ENCODE results near the gene SCCPDH. TPM values are rescaled to one million over a fixed set of nuclear protein-coding genes. Genes with fewer than 3 reads are reported as not detected.

The SCCPDH gene
- total and polyA plus RNA-seq, 4 donors: 52.1 to 84.3 (median 78.5) TPM

GRCh38 chr1:246789454-246790339, 65.5 kb downstream of the SCCPDH start:
- Histone ChIP-seq H3K27ac (ENCODE audit: low read depth in 1 of 2, low read length in 2 of 2) (no peak overlapping the region), H3K27me3 (ENCODE audit: control insufficient read depth in 4 of 4, insufficient read depth in 4 of 4, low read length in 3 of 4) (no peaks in the 10 kb centered on the region), H3K36me3 (ENCODE audit: control insufficient read depth in 4 of 4, insufficient read depth in 3 of 4, low read depth in 1 of 4, low read length in 3 of 4) (no peaks in the 10 kb centered on the region), H3K4me3 (ENCODE audit: low read depth in 1 of 3, low read length in 3 of 3) (no peak overlapping the region), H3K4me1 (ENCODE audit: control insufficient read depth in 4 of 4, insufficient read depth in 4 of 4, low read length in 3 of 4) (peaks cover 0 to 11% (median 7%) of the 10 kb centered on the region in 4 donors), H3K9ac (ENCODE audit: low read depth in 1 of 2, low read length in 2 of 2) (no peak overlapping the region), H3K9me3 (ENCODE audit: control insufficient read depth in 4 of 4, low read length in 3 of 4) (no peaks in the 10 kb centered on the region)
- TF ChIP-seq YY1 (IDR thresholded peaks at IDR 0.05): no peak
- no peak for TF ChIP-seq FOXA1 (IDR thresholded peaks at IDR 0.05)
- TF ChIP-seq JUND (IDR thresholded peaks at IDR 0.05): no peak
- no peak for TF ChIP-seq HNF4G (IDR thresholded peaks at IDR 0.05)
- no peak for TF ChIP-seq HNF4A (conservative IDR thresholded peaks at IDR 0.05)
- TF ChIP-seq RXRA (IDR thresholded peaks at IDR 0.05): no peak
- TF ChIP-seq EGR1 (IDR thresholded peaks at IDR 0.05; ENCODE audit: low read depth in 2 of 2): no peak
- no peak for TF ChIP-seq FOXA2 (IDR thresholded peaks at IDR 0.05)
- TF ChIP-seq, protein P1, sequence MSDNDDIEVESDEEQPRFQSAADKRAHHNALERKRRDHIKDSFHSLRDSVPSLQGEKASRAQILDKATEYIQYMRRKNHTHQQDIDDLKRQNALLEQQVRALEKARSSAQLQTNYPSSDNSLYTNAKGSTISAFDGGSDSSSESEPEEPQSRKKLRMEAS (IDR thresholded peaks at IDR 0.05): no peak
- no peak for TF ChIP-seq ZBTB33 (IDR thresholded peaks at IDR 0.05)
- no peak for TF ChIP-seq TAF1 (conservative IDR thresholded peaks at IDR 0.05)
- TF ChIP-seq SP1 (IDR thresholded peaks at IDR 0.05): no peak
- no peak for DNase-seq (ENCODE audit: low spot score)
- 89% methylated on average over 25 of the region's 25 CpGs for WGBS

DNA sequence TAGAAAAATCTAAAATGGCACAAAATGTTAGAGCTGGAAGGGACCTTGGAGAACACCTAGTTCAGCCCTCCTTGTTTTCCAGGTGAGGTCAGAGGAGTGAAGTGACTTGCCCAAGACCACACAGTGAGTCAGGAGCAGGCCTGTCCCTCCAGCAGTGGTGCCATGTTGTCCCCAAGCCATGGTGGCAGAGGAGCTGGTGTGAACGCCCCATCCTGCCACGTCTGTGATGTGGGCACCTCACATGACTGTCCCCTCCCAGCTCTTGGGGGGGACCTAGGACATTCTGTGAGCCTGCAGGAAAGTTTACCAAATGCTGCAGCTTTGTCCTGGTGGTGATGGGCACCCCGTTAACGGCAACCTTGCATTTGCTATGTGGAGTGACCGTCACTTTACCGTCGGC, 66.2 kb downstream of the SCCPDH start:
- peaks cover 0 to 11% (median 7%) of the 10 kb centered on the region in 4 donors for H3K4me1 ChIP-seq (ENCODE audit: control insufficient read depth in 4 of 4, insufficient read depth in 4 of 4, low read length in 3 of 4)
- no peak overlapping the region for H3K4me3 ChIP-seq (ENCODE audit: low read depth in 1 of 3, low read length in 3 of 3)
- 96% methylated on average over 7 of the region's 7 CpGs for WGBS
- no peaks in the 10 kb centered on the region for H3K36me3 ChIP-seq (ENCODE audit: control insufficient read depth in 4 of 4, insufficient read depth in 3 of 4, low read depth in 1 of 4, low read length in 3 of 4)
- TF ChIP-seq, protein P2, sequence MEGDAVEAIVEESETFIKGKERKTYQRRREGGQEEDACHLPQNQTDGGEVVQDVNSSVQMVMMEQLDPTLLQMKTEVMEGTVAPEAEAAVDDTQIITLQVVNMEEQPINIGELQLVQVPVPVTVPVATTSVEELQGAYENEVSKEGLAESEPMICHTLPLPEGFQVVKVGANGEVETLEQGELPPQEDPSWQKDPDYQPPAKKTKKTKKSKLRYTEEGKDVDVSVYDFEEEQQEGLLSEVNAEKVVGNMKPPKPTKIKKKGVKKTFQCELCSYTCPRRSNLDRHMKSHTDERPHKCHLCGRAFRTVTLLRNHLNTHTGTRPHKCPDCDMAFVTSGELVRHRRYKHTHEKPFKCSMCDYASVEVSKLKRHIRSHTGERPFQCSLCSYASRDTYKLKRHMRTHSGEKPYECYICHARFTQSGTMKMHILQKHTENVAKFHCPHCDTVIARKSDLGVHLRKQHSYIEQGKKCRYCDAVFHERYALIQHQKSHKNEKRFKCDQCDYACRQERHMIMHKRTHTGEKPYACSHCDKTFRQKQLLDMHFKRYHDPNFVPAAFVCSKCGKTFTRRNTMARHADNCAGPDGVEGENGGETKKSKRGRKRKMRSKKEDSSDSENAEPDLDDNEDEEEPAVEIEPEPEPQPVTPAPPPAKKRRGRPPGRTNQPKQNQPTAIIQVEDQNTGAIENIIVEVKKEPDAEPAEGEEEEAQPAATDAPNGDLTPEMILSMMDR (IDR thresholded peaks at IDR 0.05; ENCODE audit: low read depth, low read length, missing input control): no peak
- TF ChIP-seq, protein P3, sequence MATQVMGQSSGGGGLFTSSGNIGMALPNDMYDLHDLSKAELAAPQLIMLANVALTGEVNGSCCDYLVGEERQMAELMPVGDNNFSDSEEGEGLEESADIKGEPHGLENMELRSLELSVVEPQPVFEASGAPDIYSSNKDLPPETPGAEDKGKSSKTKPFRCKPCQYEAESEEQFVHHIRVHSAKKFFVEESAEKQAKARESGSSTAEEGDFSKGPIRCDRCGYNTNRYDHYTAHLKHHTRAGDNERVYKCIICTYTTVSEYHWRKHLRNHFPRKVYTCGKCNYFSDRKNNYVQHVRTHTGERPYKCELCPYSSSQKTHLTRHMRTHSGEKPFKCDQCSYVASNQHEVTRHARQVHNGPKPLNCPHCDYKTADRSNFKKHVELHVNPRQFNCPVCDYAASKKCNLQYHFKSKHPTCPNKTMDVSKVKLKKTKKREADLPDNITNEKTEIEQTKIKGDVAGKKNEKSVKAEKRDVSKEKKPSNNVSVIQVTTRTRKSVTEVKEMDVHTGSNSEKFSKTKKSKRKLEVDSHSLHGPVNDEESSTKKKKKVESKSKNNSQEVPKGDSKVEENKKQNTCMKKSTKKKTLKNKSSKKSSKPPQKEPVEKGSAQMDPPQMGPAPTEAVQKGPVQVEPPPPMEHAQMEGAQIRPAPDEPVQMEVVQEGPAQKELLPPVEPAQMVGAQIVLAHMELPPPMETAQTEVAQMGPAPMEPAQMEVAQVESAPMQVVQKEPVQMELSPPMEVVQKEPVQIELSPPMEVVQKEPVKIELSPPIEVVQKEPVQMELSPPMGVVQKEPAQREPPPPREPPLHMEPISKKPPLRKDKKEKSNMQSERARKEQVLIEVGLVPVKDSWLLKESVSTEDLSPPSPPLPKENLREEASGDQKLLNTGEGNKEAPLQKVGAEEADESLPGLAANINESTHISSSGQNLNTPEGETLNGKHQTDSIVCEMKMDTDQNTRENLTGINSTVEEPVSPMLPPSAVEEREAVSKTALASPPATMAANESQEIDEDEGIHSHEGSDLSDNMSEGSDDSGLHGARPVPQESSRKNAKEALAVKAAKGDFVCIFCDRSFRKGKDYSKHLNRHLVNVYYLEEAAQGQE (IDR thresholded peaks at IDR 0.05): no peak
- no peak for TF ChIP-seq ZBTB33 (IDR thresholded peaks at IDR 0.05)
- TF ChIP-seq JUND (IDR thresholded peaks at IDR 0.05): no peak
- TF ChIP-seq HNF4G (IDR thresholded peaks at IDR 0.05): no peak
- no peak for TF ChIP-seq NR2F2 (IDR thresholded peaks at IDR 0.05)
- no peak for TF ChIP-seq TAF1 (conservative IDR thresholded peaks at IDR 0.05)
- TF ChIP-seq GABPA (IDR thresholded peaks at IDR 0.05 in 1 of 2, conservative IDR thresholded peaks at IDR 0.05 in 1 of 2): no peak
- no peak for TF ChIP-seq HNF4A (conservative IDR thresholded peaks at IDR 0.05)
- TF ChIP-seq, protein P1 (IDR thresholded peaks at IDR 0.05): no peak
- TF ChIP-seq SP1 (IDR thresholded peaks at IDR 0.05): no peak
- TF ChIP-seq YY1 (IDR thresholded peaks at IDR 0.05): no peak
- TF ChIP-seq EGR1 (IDR thresholded peaks at IDR 0.05; ENCODE audit: low read depth in 2 of 2): no peak
- TF ChIP-seq FOXA2 (IDR thresholded peaks at IDR 0.05): no peak
- no peak for TF ChIP-seq ATF3 (IDR thresholded peaks at IDR 0.05)
- TF ChIP-seq RXRA (IDR thresholded peaks at IDR 0.05): no peak
- no peak for TF ChIP-seq FOXA1 (IDR thresholded peaks at IDR 0.05)
- H3K27me3 ChIP-seq (ENCODE audit: control insufficient read depth in 4 of 4, insufficient read depth in 4 of 4, low read length in 3 of 4): no peaks in the 10 kb centered on the region
- no peak for DNase-seq (ENCODE audit: low spot score)
- no peaks in the 10 kb centered on the region for H3K9me3 ChIP-seq (ENCODE audit: control insufficient read depth in 4 of 4, low read length in 3 of 4)
- no peak overlapping the region for H3K27ac ChIP-seq (ENCODE audit: low read depth in 1 of 2, low read length in 2 of 2)
- H3K9ac ChIP-seq (ENCODE audit: low read depth in 1 of 2, low read length in 2 of 2): no peak overlapping the region

Data from liver (tissue), 9 donors.